ENCODE results near the gene VWA5B1.

Gene VWA5B1

DNA sequence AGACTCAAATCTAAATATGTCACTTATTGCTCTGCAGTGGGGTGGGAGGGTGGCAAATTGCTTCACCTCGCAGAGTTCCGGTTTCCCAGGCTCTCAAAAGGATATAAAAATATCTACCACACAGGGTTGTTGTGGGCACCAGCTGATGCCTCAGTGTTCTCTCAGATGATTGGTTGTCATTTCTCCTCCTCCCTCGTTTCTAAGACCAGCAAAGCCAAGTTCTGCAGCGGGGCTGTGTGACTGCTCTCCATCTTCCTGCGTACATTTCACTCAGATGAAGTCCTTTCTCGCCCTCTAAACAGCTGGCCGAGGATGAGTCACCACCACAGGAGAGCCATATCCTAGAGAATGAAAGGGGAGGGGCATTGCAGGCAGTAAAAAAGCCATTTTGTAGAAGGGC, 35.0 kb upstream of the VWA5B1 start:
- no peak for TF ChIP-seq CTCF (conservative IDR thresholded peaks at IDR 0.05)
- no peak for TF ChIP-seq ZFX (IDR thresholded peaks at IDR 0.05)
- peak overlapping the region; percentile 36 for H3K27ac ChIP-seq

GRCh38 chr1:20259646-20260045, 31.0 kb upstream of the VWA5B1 start:
- TF ChIP-seq ZFX (IDR thresholded peaks at IDR 0.05) (no peak), CTCF (conservative IDR thresholded peaks at IDR 0.05) (no peak)
- no peak overlapping the region for H3K27ac ChIP-seq

GRCh38 chr1:20261095-20261494, 29.6 kb upstream of the VWA5B1 start:
- H3K27ac ChIP-seq, result no peak overlapping the region
- TF ChIP-seq ZFX (IDR thresholded peaks at IDR 0.05) (no peak), CTCF (conservative IDR thresholded peaks at IDR 0.05) (no peak)

DNA sequence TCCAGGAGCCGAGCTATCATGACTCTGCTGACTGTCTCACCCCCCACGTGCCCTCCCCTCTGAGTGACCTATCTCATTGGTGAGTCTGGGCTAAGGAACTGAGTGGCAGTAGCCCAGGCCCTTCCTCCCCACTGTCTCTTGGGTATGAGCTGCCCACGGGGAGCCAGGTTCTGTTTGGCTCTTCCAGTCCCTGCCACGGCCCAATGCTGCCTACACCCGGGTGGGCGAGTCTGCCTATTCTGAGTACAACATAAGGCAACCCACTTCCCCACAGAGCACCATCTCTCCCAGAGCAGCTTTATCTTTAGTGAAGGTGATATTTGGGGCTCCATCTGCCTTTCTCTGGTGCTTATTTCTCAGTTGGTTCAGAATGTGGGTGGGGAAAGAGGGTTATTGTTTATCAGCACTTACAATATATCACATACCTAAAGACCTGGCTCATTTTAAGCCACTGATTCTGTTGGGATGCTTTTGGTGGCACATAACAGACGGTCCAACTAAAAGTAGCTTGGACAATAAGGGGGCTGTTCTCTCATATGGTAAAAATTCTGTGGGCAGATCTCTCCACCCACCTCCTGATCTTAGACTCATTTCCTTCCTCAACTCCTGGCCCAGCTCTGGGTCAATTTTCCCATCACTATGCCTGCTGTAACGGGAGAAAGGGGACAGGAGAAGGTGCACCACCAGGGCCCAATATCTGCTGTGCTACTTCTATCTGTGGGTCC, 27.7 kb upstream of the VWA5B1 start:
- no peak overlapping the region for H3K27ac ChIP-seq
- no peak for TF ChIP-seq ZFX (IDR thresholded peaks at IDR 0.05)
- no peak for TF ChIP-seq CTCF (conservative IDR thresholded peaks at IDR 0.05)

DNA sequence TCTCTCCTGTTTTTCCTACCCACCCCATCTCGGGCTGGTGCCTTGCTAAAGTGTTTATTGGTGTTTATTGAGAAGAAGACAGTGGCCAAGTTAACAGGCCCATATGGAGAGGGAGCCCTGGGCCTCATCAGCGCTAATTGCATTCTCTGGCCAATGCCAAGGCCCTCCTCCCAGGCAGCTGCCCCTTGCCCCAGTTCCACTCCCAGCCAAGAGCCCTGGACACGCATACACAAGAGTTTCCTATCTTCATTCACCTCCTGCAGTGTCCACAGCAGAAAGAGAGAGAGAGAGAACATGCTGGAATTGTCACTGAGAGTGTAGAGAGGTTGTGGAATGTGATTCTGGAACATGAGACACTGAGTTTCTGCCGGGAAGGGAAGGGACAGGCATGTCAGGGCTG, 25.4 kb upstream of the VWA5B1 start:
- TF ChIP-seq CTCF (conservative IDR thresholded peaks at IDR 0.05), result no peak
- TF ChIP-seq ZFX (IDR thresholded peaks at IDR 0.05), result no peak
- no peak overlapping the region for H3K27ac ChIP-seq

DNA sequence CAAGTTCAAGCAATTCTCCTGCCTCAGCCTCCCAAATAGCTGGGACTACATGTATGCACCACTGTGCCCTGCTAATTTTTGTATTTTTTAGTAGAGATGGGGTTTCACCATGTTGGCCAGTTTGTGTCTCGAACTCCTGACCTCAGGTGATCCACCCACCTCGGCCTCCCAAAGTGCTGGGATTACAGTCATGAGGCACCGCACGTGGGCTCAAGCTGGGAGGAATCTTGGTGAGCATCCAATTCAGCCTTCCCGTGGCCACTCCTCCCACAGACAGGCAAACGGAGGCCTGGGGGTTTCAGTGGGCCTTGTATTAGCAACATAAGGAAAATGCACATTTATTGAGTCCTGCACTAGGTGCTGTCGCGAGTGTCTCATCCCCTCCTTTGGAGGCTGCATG, 24.5 kb upstream of the VWA5B1 start:
- TF ChIP-seq ZFX (IDR thresholded peaks at IDR 0.05) (no peak), CTCF (conservative IDR thresholded peaks at IDR 0.05) (no peak)
- H3K27ac ChIP-seq, result no peak overlapping the region

GRCh38 chr1:20266642-20267041, 24.0 kb upstream of the VWA5B1 start:
- TF ChIP-seq CTCF (conservative IDR thresholded peaks at IDR 0.05) (no peak), ZFX (IDR thresholded peaks at IDR 0.05) (no peak)
- no peak overlapping the region for H3K27ac ChIP-seq
